GM19193 (cell line): ENCODE data around the gene RXRA.

ENCODE experiments used
- POLR2A ChIP-seq: IDR thresholded peaks from 4 replicates; pipeline ENCODE4 v1.6.1; 2011; ENCODE audit not compliant: insufficient read depth, insufficient read length; ENCODE audit errors: extremely low read depth

The RXRA gene

GRCh38 chr9:134438195-134438788 is 112.0 kb downstream of the RXRA start:
- no peak for TF ChIP-seq POLR2A

- no peak for TF ChIP-seq POLR2A
These were observed 113.1 kb downstream of the RXRA start for GRCh38 chr9:134439368-134439784.

- no peak for TF ChIP-seq POLR2A
These were observed 114.5 kb downstream of the RXRA start for GRCh38 chr9:134440636-134441226.

- no peak for TF ChIP-seq POLR2A
These were observed 115.2 kb downstream of the RXRA start for GRCh38 chr9:134441227-134442084.

GRCh38 chr9:134442085-134442474 is 115.8 kb downstream of the RXRA start:
- no peak for TF ChIP-seq POLR2A

GRCh38 chr9:134442486-134443173 is 116.4 kb downstream of the RXRA start:
- no peak for TF ChIP-seq POLR2A

GRCh38 chr9:134443174-134444037 is 117.2 kb downstream of the RXRA start:
- TF ChIP-seq POLR2A: no peak

GRCh38 chr9:134444038-134444315 is 117.7 kb downstream of the RXRA start:
- TF ChIP-seq POLR2A: no peak

- no peak for TF ChIP-seq POLR2A
These were observed 118.7 kb downstream of the RXRA start for GRCh38 chr9:134445000-134445399.

- TF ChIP-seq POLR2A: no peak
These were observed 123.1 kb downstream of the RXRA start for GRCh38 chr9:134449180-134449916.

GRCh38 chr9:134451700-134452458 is 125.6 kb downstream of the RXRA start:
- no peak for TF ChIP-seq POLR2A

GRCh38 chr9:134452728-134453127 is 126.5 kb downstream of the RXRA start:
- no peak for TF ChIP-seq POLR2A

GRCh38 chr9:134453776-134454475 is 127.7 kb downstream of the RXRA start:
- no peak for TF ChIP-seq POLR2A
